Stimulated activated CD8-positive, alpha-beta memory T cell treated with anti-CD3 and anti-CD28 coated beads, Interleukin-12 subunit alpha, Interleukin-12 subunit beta, amount 100 ng/mL, for 24 hours (primary cell): ENCODE data around the gene CCDC134.
"Not testable (repeated sequence)": the region's sequence is repeated elsewhere in the genome, so short reads cannot be mapped to it uniquely, and the experiment has no call there.

Experiments used
- DNase-seq: peaks from one replicate; pipeline ENCODE4 v3.0.0-alpha.2; 2020; ENCODE audit errors: extremely low read depth

CCDC134 gene

DNA sequence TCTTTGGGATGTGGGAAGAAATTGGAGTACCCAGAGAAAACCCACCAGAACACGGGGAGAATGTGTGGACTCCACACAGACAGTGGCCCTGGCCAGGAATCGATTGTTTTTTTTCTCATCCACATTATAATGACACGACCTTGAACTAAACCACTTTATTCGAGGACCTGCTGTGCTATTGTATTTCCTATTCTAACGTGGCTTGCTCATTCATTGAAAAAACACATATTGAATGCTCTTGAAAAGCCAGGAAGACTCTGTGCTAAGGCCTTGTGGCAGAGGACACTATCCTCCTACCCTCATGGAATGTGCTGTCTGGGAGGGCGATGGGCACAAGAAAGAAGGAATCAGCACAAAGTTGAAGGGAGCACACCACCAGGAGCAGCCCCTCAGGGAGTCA, 23.3 kb downstream of the CCDC134 start:
- DNase-seq, result no peak

GRCh38 chr22:41825376-41825775, 24.9 kb downstream of the CCDC134 start:
- no peak for DNase-seq

DNA sequence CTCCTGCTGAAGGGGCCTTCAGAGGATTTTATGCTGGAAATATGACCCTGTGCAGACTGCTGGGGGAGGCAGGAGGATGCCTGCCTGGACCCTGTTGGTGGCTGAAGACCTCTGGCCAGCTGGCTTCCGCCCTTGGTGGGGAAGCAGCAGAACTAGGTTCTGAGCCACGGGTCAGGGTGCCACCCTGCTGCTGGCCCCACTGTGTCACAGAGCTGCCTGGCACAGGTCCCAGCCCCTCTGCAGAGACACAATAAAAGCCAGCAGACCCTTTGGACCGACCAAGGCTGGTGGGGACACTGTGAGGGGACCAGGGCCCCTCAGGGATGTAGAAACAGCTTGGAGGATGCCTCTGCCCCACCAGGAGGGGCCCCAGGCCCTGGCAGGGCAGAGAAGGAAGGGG, 25.5 kb downstream of the CCDC134 start:
- DNase-seq, result no peak

GRCh38 chr22:41826430-41827383, 26.2 kb downstream of the CCDC134 start:
- no peak for DNase-seq

DNA sequence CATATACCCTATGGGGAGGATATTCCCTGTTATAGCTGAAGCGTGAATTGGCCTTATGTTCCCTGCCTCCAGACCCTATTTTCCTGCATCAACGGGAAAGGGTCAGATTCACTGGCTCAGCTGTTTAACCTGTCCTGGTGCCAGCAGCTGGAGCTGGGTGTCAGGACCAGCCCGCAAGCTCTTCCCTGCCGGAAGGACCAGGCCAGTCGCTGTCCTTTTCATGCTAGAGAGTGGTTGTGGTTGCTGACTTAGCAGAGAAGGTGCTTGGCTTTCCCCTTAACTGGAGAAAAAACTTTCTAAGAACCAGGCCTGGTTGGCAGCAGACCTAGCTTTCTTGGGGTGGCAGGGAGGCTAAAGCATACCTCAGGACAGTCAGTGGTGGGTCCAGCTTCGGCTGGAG, 27.2 kb downstream of the CCDC134 start:
- DNase-seq, result no peak

DNA sequence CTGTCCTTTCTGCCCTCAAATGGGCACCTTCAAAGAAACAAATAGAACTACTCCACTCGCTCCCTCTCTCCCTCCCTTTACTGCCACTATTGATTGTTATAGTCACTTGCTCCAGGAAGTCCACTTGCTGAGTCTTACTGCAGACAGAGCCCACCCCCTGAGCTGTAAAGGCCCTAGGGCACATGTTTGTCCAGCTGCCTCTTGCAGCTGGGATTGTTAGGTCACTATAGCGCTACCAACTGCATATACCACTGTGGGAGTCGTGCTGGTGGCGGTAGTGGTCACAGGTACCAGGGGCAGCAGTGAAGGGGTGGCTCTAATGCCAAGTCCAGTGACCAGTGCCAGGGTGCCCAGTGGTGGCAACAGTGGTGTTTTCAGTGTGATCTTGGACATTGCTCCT, 28.0 kb downstream of the CCDC134 start:
- DNase-seq, result no peak

GRCh38 chr22:41830174-41830573, 29.7 kb downstream of the CCDC134 start:
- no peak for DNase-seq

GRCh38 chr22:41831383-41831782, 30.9 kb downstream of the CCDC134 start:
- no peak for DNase-seq

DNA sequence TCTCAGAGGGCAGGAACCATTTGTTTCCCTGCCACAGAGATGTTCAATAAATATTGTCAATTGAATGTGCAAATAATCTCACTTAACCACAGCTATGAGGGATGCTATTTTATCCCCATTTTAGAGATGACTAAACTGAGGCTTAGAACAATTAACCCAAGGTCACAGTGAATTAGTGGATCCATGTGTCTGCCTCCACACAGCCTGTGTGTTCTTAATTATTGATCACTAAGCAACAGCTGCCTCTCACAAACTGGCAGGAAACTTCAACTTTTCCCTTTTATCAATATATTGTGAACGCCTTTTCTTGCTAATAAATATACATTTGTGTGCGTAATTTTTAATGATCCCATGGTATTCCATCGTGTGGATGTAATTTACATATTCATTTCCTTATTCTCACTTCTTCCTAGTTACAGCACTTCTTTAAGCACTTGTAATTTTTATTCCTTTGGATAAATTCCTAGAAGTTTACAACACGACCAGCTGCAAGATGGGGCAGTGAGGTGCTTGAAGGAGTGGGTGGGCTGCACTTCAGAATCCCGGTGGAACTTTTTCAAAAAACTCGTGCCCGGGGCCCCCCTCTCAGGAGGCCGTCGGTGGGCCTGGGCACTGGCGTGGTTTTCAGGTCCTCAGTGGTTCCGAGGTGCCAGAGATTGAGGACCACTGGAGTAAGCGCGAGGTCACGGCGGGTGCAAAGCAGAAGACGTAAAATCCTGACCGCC, 31.5 kb downstream of the CCDC134 start:
- DNase-seq, result no peak

- peak; percentile 99 for DNase-seq
Measured at GRCh38 chr22:41832553-41833368, 32.3 kb downstream of the CCDC134 start, which contains the start of gene SREBF2. Gene SREBF2, plus strand, starts transcription at chr22:41833105. Its CDS starts 166 bp downstream, at chr22:41833271.

DNA sequence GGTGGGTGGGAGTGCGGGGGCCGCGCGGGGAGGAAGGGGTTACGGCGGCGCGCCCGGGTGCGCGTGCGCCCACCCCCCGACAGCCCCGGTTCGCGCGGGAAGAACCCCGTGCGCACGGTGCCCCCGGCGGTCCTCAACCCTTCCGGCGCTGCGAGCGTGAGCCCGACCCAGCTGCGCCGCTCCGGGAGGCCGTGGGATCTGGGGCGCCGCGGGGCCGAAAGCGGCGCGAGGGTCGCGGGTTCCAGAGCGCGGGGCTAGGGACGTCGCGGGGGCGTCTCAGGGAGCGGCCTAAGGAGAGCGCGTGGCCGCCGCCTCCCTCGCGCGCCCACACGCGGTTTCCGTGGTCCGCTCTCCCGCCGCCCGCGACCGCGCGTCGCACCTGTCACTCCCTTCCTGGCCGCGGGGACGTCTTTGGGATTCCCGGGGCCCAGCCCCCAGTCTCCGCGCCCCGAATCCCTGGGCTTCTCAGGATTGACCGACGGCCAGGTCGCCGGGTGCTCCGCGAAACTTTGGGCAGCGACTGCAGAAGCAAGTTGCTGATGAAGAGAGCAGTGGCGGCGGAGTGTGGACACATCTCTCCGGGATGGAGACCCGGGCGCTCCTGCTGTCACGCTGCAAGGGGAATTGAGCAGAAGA, 33.0 kb downstream of the CCDC134 start:
- no peak for DNase-seq

DNA sequence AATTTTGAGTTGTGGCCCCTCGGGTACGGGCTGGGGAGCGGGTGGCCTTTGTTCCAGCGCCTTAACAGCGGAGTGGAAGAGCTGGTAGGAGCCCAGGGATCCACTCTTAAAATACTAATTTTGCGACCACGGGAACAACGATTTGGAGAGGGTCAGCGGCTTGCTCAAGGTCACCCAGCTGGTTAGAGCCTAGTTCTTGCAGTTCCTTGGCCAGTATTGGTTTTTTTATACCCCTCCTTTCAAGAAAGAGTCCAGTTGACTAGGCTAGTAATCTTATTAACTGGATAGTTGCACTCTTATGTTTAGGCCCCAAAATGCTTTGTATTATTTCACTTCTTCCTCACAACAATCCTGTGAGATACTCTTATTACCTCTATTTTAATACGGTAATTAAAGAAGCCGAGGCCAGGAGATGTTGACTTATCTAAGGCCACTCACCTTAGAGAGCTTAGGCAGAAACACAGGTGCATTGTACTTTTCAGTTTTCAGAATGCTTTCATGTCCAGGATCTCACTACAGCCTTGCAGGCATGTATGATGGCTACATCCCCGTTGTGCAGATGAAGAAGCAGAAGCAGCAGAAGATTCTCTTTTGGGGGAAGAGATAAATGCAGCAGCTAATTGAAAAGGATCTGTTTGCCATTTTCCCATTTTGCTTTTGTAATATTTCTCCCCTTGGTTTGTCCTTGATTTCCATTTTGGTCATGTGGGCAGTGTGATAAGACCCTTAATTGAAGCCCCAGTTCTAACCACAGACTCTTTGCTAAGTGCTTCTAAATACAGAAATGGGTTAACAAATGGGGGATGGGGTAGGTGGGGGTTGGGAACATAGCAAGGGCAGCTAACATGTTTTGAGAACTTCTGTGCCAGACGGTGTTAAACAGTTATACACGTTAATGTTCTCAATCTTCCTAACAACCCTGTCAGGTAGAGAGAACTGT, 33.8 kb downstream of the CCDC134 start:
- DNase-seq, result no peak

- DNase-seq, result not testable (repeated sequence)
Measured at GRCh38 chr22:41835462-41835861, 35.0 kb downstream of the CCDC134 start.

GRCh38 chr22:41836551-41836950, 36.1 kb downstream of the CCDC134 start:
- no peak for DNase-seq

GRCh38 chr22:41838842-41839618, 38.6 kb downstream of the CCDC134 start:
- no peak for DNase-seq

- no peak for DNase-seq
Measured at GRCh38 chr22:41840216-41840615, 39.7 kb downstream of the CCDC134 start.

- DNase-seq, result no peak
Measured at GRCh38 chr22:41841085-41841712, 40.7 kb downstream of the CCDC134 start.

DNA sequence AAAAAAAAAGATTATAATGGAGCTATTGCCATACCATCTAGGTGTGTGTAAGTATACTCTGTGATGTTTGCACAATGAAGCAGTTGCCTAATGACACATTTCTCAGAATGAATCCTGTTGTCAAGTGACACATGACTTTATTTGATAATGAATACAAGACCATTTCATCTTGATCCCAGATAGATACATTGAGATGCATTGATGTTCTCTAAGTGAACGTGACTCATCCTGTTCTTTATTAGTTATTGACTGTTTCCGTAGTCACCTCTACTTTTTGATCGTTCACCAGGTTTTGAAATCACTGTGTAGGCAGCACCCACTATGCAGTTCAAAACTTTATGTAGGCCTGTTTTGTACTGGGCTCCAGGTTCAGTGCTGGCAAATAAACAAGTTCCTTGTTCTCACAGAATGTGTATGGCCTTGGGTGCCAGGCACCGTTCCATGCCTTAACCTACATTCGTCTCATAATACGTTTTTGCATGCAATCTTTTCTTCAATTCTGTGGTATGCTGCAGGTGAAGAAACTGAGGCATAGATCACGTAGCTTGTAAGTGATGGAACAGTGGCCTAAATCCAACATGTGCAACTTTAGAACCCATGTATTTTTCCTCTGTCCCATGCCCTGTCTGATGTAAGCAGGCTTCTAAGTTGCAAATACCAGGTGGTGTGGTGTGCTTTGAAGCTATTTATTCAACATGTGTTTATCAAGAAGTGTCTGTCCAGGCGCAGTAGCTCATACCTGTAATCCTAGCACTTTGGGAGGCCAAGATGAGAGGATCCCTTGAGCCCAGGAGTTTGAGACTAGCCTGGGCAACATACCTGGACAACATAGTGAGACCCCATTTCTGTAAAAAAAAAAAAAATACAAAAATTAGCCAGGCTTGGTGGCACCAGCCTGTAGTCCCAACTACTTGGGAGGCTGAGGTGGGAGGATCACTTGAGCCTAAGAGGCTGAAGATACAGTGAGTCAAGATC, 42.8 kb downstream of the CCDC134 start:
- DNase-seq, result no peak
